Breast epithelium (tissue), 3 donors: ENCODE results near the gene HAND2.

Experiments used
- POLR2A ChIP-seq: fragments of 450-650 bp; IDR thresholded peaks from one replicate; pipeline ENCODE4 v1.6.1; 2016; ENCODE audit warnings: antibody characterized with exemption, mild to moderate bottlenecking, moderate library complexity
- POLR2AphosphoS5 ChIP-seq, 3 donors: sonication (generic); formaldehyde crosslinking; IDR thresholded peaks; one replicate each; pipeline ENCODE4 v1.6.1; 2017; ENCODE audit warnings: antibody characterized with exemption in 3 of 3
- TF ChIP-seq, protein P1 (sequence below), 3 donors: fragments of 450-650 bp; IDR thresholded peaks; one replicate each; pipeline ENCODE4 v1.5.1; 2016 to 2017; ENCODE audit warnings: antibody characterized with exemption in 3 of 3, mild to moderate bottlenecking in 3 of 3, moderate library complexity in 3 of 3

DNA sequence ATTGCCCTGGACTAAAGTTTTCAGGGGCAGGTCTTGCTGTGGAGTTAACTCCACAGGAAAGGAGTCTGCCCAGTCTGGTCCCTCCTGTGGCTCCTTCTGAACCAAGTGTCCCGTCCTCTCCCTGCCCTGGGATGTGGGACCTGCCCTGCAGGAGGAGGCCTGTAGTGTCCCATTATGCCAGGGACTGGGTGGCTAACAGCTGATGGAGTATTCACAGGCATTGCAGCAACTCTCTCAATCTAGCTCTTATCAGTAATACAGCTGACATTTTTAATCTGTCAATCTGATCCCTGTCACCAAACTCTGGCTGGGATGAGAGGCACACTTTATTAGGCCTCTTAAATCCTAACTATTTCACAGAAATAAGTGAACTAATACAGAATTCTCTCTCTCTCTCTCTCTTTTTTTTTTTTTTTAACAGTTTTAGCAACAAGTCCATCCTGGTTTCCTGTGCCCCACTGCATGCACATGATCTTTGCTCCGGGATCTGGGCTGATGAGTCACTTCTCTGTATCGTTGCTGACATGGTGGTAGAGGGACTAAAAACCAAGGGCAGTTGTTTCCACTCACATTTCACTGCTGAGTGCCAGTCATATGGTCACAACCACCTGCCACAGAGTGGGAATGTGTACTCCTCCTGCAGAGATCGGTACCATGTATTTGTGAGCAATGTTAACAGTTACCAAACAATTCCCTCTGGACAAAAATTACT, 39.1 kb downstream of the HAND2 start:
- TF ChIP-seq, protein P1, sequence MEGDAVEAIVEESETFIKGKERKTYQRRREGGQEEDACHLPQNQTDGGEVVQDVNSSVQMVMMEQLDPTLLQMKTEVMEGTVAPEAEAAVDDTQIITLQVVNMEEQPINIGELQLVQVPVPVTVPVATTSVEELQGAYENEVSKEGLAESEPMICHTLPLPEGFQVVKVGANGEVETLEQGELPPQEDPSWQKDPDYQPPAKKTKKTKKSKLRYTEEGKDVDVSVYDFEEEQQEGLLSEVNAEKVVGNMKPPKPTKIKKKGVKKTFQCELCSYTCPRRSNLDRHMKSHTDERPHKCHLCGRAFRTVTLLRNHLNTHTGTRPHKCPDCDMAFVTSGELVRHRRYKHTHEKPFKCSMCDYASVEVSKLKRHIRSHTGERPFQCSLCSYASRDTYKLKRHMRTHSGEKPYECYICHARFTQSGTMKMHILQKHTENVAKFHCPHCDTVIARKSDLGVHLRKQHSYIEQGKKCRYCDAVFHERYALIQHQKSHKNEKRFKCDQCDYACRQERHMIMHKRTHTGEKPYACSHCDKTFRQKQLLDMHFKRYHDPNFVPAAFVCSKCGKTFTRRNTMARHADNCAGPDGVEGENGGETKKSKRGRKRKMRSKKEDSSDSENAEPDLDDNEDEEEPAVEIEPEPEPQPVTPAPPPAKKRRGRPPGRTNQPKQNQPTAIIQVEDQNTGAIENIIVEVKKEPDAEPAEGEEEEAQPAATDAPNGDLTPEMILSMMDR (IDR thresholded peaks at IDR 0.05): no peak
- TF ChIP-seq POLR2AphosphoS5 (IDR thresholded peaks at IDR 0.05) (no peak), POLR2A (no peak)
